ENCODE measurements around the gene KIAA0319L. TPM values are rescaled to one million over a fixed set of nuclear protein-coding genes. Genes with fewer than 3 reads are reported as not detected.

The KIAA0319L gene
- total and polyA plus RNA-seq, 2 experiments from 2014 or later = 27.2 to 75.1 TPM

DNA sequence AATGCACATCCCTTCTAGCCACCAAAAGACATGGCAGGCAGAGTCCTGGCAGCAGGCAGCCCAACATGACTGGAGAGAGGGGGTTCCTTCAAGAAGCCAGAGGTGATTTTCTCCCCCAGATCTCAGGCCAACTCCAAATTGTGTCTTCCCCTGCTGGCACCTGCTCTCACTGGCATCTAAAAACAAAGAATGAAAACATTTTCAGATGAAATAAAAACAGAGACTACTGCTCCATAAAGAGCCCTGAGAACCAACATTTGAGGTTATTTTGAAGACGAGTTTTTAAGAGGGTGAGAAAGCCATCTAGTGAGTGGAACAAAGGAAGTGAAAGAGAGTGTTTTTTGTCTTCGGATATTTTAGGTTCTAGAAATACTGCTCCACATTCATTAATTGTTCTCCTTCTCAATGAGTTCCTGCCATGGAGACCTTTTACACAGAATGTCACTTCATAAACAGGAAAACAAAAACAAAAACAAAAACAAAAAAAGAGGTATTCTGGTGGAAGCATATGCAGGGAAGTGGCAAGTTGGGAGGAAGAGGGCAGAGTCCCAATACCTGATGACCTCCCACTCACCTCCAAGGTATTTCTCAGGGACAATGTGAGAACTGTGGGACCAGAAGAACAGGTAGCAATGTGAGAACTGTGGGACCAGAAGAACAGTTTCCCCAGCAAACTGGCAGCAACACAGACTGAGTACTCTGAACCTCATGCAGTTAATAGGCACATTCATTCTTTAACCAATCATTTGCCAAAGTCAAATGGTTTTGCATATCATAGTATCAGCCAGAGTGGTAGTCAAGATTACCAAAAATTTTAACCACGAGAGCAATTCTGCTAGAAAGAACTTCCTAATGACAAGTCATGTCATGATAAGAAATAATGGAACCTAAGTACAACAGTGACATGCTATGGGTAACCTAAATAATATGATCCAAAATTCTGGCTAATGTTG is 50.0 kb downstream of the KIAA0319L start:
- H3K9me3 Mint-ChIP-seq = no peaks in the 10 kb centered on the region
- peaks cover 46% of the 10 kb centered on the region for H3K79me2 ChIP-seq (replicated peaks; ENCODE audit: insufficient read depth)
- H3K27ac ChIP-seq (ENCODE audit: low read depth) = peak overlapping the region; percentile 66; the same call in 1 of the 2 replicates
- H3K27me3 Mint-ChIP-seq (ENCODE audit: insufficient read depth, low read depth, poor library complexity) = no peaks in the 10 kb centered on the region
- no peak for DNase-seq (ENCODE audit: low spot score)
- 0 out of 2 replicates have a peak, but pooled peaks cover 3% of the 10 kb centered on the region for H3F3A ChIP-seq (replicated peaks; ENCODE audit: low read depth)
- H3K36me3 ChIP-seq (ENCODE audit: insufficient read depth) = peaks cover 7% of the 10 kb centered on the region; the same call in 1 of the 2 replicates
- no peak overlapping the region for H3K4me3 Mint-ChIP-seq
- no peak overlapping the region for H3K4me3 ChIP-seq
- ATAC-seq = no peak
- H3K36me3 Mint-ChIP-seq (ENCODE audit: low read depth) = peaks cover 21% of the 10 kb centered on the region
- no peak for TF ChIP-seq NANOG (IDR thresholded peaks at IDR 0.05; ENCODE audit: borderline replicate concordance)
- no peak for TF ChIP-seq STAT1 (IDR thresholded peaks at IDR 0.05; ENCODE audit: unreplicated experiment)
- TF ChIP-seq POLR2AphosphoS5 (IDR thresholded peaks at IDR 0.05; ENCODE audit: low read depth) = no peak
- TF ChIP-seq ZNF114 (CRISPR knock-in tag; IDR thresholded peaks at IDR 0.05) = no peak
- TF ChIP-seq, protein P1, sequence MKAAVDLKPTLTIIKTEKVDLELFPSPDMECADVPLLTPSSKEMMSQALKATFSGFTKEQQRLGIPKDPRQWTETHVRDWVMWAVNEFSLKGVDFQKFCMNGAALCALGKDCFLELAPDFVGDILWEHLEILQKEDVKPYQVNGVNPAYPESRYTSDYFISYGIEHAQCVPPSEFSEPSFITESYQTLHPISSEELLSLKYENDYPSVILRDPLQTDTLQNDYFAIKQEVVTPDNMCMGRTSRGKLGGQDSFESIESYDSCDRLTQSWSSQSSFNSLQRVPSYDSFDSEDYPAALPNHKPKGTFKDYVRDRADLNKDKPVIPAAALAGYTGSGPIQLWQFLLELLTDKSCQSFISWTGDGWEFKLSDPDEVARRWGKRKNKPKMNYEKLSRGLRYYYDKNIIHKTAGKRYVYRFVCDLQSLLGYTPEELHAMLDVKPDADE (IDR thresholded peaks at IDR 0.05) = no peak
- H3K4me1 Mint-ChIP-seq = peaks cover 5% of the 10 kb centered on the region; the same call in 2 of the 3 replicates
- H3K4me2 ChIP-seq = no peak overlapping the region
- H3K27me3 ChIP-seq (ENCODE audit: insufficient read depth) = no peaks in the 10 kb centered on the region
- H2AFZ ChIP-seq = no peak overlapping the region
- H4K20me1 ChIP-seq (replicated peaks; ENCODE audit: insufficient read depth) = peaks cover 34% of the 10 kb centered on the region
- no peaks in the 10 kb centered on the region for H3K9me2 ChIP-seq (ENCODE audit: insufficient read depth)
- no peaks in the 10 kb centered on the region for H3K4me1 ChIP-seq (ENCODE audit: insufficient read depth)
- H3K27ac Mint-ChIP-seq = peak overlapping the region; percentile 60

DNA sequence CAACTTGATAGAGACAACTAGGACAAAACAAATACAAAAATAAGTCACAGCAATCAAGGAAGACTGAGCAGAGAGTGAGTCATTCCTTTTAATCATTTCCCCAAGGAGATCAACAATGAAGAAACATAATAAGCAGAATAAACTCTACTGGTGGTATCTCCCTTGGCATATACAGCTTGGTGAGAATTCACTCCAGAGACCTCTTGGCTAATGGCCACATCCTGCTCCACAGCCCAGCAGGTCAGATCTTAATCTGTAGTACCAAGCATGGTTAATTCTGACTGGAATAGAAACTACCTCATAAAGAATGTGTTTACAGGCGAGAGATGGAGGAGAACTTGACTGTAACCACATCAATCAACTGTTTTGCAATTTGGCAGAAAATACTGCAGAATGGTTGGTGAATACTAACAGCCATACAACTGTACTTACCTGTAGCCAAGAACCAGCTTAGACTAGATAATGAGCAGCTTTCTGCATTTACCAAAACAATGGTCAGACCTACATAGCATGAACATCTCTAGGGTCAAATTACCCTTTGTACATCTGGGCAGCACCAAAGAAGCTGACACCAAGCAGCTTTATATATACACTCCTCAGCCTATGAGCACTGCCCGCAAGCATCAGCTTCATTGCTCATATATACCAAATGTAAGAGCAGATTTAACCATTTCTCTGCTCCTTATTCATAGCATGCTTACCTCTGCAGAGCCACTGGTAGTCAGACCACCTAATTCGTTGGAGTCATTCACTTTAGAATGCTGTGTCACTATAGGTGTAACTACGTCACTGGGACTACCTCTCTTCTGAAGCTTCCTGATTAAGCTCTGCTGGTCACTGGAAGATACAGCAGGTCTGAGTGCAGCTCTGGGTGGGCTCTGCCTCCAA is 51.0 kb downstream of the KIAA0319L start:
- H3K27me3 Mint-ChIP-seq (ENCODE audit: insufficient read depth, low read depth, poor library complexity) = no peaks in the 10 kb centered on the region
- Histone ChIP-seq H3K9me2 (ENCODE audit: insufficient read depth) (no peaks in the 10 kb centered on the region), H3K36me3 (ENCODE audit: insufficient read depth) (peaks cover 7% of the 10 kb centered on the region; the same call in 1 of the 2 replicates), H4K20me1 (replicated peaks; ENCODE audit: insufficient read depth) (peaks cover 33% of the 10 kb centered on the region), H3K79me2 (replicated peaks; ENCODE audit: insufficient read depth) (peaks cover 36% of the 10 kb centered on the region), H2AFZ (no peak overlapping the region), H3K4me2 (no peak overlapping the region), H3K27ac (ENCODE audit: low read depth) (0 out of 2 replicates have a peak overlapping the region, but pooled peaks have one; percentile 55), H3K4me1 (ENCODE audit: insufficient read depth) (no peaks in the 10 kb centered on the region), H3F3A (replicated peaks; ENCODE audit: low read depth) (0 out of 2 replicates have a peak, but pooled peaks cover 3% of the 10 kb centered on the region), H3K27me3 (ENCODE audit: insufficient read depth) (no peaks in the 10 kb centered on the region), H3K4me3 (no peak overlapping the region)
- peaks cover 20% of the 10 kb centered on the region for H3K36me3 Mint-ChIP-seq (ENCODE audit: low read depth)
- H3K9me3 Mint-ChIP-seq = no peaks in the 10 kb centered on the region
- peak overlapping the region; percentile 60 for H3K27ac Mint-ChIP-seq
- DNase-seq (ENCODE audit: low spot score) = no peak
- H3K4me1 Mint-ChIP-seq = peaks cover 5% of the 10 kb centered on the region; the same call in 2 of the 3 replicates
- ATAC-seq = peak; percentile 52
- H3K4me3 Mint-ChIP-seq = no peak overlapping the region
- TF ChIP-seq POLR2AphosphoS5 (IDR thresholded peaks at IDR 0.05; ENCODE audit: low read depth) (no peak), JUNB (IDR thresholded peaks at IDR 0.05; ENCODE audit: unreplicated experiment) (no peak), STAT1 (IDR thresholded peaks at IDR 0.05; ENCODE audit: unreplicated experiment) (no peak), CREB1 (CRISPR knock-in tag; IDR thresholded peaks at IDR 0.05; ENCODE audit: low read depth) (no peak), ZNF114 (CRISPR knock-in tag; IDR thresholded peaks at IDR 0.05) (no peak), EZH2 (IDR thresholded peaks at IDR 0.05; ENCODE audit: low read depth, unreplicated experiment) (no peak), EZH2phosphoT487 (IDR thresholded peaks at IDR 0.05; ENCODE audit: unreplicated experiment) (no peak), NANOG (IDR thresholded peaks at IDR 0.05; ENCODE audit: borderline replicate concordance) (no peak), ZNF331 (CRISPR knock-in tag; IDR thresholded peaks at IDR 0.05; ENCODE audit: low read depth) (no peak)
- TF ChIP-seq, protein P2, sequence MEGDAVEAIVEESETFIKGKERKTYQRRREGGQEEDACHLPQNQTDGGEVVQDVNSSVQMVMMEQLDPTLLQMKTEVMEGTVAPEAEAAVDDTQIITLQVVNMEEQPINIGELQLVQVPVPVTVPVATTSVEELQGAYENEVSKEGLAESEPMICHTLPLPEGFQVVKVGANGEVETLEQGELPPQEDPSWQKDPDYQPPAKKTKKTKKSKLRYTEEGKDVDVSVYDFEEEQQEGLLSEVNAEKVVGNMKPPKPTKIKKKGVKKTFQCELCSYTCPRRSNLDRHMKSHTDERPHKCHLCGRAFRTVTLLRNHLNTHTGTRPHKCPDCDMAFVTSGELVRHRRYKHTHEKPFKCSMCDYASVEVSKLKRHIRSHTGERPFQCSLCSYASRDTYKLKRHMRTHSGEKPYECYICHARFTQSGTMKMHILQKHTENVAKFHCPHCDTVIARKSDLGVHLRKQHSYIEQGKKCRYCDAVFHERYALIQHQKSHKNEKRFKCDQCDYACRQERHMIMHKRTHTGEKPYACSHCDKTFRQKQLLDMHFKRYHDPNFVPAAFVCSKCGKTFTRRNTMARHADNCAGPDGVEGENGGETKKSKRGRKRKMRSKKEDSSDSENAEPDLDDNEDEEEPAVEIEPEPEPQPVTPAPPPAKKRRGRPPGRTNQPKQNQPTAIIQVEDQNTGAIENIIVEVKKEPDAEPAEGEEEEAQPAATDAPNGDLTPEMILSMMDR (conservative IDR thresholded peaks at IDR 0.05; ENCODE audit: low read depth in 2 of 2) = no peak
- TF ChIP-seq, protein P1 (IDR thresholded peaks at IDR 0.05) = no peak

All from GM23338 (cell line).